Mesothelial cell of epicardium (in vitro differentiated cells): ENCODE measurements around the gene PAQR3. TPM values are rescaled to one million over a fixed set of nuclear protein-coding genes. Genes with fewer than 3 reads are reported as not detected.
"Not testable (repeated sequence)": the region's sequence is repeated elsewhere in the genome, so short reads cannot be mapped to it uniquely, and the experiment has no call there.

Experiments used
- DNase-seq, 2 experiments: peaks; one replicate each; pipeline ENCODE4 v3.0.0; 2021; ENCODE audit warnings: low spot score in 2 of 2; ENCODE audit not compliant: unreplicated experiment in 2 of 2
- H3K27ac Mint-ChIP-seq: 2 replicates; pipeline ENCODE4 v1.8.0; 2021; ENCODE audit warnings: mixed read lengths
- H3K27me3 Mint-ChIP-seq: 2 replicates; pipeline ENCODE4 v1.8.0; 2021; ENCODE audit warnings: low read depth, mixed read lengths
- H3K36me3 Mint-ChIP-seq: 2 replicates; pipeline ENCODE4 v1.8.0; 2021; ENCODE audit warnings: mixed read lengths
- H3K4me1 Mint-ChIP-seq: 2 replicates; pipeline ENCODE4 v1.8.0; 2021; ENCODE audit warnings: mixed read lengths
- H3K4me3 Mint-ChIP-seq: 2 replicates; pipeline ENCODE4 v1.8.0; 2021; ENCODE audit warnings: mild to moderate bottlenecking, moderate library complexity, mixed read lengths
- H3K9me3 Mint-ChIP-seq: 2 replicates; pipeline ENCODE4 v1.8.0; 2021; ENCODE audit warnings: mixed read lengths
- total RNA-seq: library from RNA; stranded (reverse); gene quantifications from 3 replicates; pipeline ENCODE4 v1.2.1, GENCODE V29; 2021
- TF ChIP-seq, protein P1 (sequence below): fragments of 200-600 bp; sonication (generic); IDR thresholded peaks from one replicate; pipeline ENCODE4 v1.5.0; 2021; ENCODE audit warnings: antibody characterized with exemption; ENCODE audit not compliant: unreplicated experiment

Gene PAQR3
- total RNA-seq, 1 donor from 2014 or later = 19.8 TPM

DNA sequence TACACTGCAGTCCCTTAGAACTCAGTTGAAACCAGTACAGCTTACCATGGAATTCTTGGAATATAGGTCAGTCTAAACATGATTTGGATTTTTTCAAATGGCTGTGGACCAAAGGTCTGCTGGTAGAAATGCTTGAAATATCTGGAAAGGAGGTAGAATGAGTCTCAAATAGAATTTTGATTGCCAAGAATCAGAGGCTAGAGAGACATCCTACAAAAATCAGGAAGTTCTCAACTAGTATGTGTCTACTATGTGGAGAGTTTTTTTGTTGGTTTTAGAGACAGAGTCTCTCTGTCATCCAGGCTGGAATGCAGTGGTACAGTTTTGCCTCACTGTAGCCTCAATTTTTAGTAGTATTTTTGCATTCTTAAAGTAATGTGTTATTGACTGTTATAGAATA, 53.6 kb downstream of the PAQR3 start:
- H3K27ac Mint-ChIP-seq = no peak overlapping the region
- no peaks in the 10 kb centered on the region for H3K9me3 Mint-ChIP-seq
- TF ChIP-seq, protein P1, sequence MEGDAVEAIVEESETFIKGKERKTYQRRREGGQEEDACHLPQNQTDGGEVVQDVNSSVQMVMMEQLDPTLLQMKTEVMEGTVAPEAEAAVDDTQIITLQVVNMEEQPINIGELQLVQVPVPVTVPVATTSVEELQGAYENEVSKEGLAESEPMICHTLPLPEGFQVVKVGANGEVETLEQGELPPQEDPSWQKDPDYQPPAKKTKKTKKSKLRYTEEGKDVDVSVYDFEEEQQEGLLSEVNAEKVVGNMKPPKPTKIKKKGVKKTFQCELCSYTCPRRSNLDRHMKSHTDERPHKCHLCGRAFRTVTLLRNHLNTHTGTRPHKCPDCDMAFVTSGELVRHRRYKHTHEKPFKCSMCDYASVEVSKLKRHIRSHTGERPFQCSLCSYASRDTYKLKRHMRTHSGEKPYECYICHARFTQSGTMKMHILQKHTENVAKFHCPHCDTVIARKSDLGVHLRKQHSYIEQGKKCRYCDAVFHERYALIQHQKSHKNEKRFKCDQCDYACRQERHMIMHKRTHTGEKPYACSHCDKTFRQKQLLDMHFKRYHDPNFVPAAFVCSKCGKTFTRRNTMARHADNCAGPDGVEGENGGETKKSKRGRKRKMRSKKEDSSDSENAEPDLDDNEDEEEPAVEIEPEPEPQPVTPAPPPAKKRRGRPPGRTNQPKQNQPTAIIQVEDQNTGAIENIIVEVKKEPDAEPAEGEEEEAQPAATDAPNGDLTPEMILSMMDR = no peak
- no peaks in the 10 kb centered on the region for H3K27me3 Mint-ChIP-seq
- no peak overlapping the region for H3K4me3 Mint-ChIP-seq
- H3K36me3 Mint-ChIP-seq = peaks cover 15% of the 10 kb centered on the region
- H3K4me1 Mint-ChIP-seq = no peaks in the 10 kb centered on the region
- DNase-seq = no peak

- Mint-ChIP-seq H3K27me3 (no peaks in the 10 kb centered on the region), H3K4me1 (no peaks in the 10 kb centered on the region), H3K4me3 (no peak overlapping the region), H3K36me3 (no peaks in the 10 kb centered on the region), H3K27ac (no peak overlapping the region), H3K9me3 (no peaks in the 10 kb centered on the region)
- DNase-seq = no peak
- TF ChIP-seq, protein P1 = no peak
Observed at GRCh38 chr4:78880874-78881492, 58.3 kb downstream of the PAQR3 start.

GRCh38 chr4:78878031-78878430, 61.2 kb downstream of the PAQR3 start:
- TF ChIP-seq, protein P1 = no peak
- no peak for DNase-seq
- no peak overlapping the region for H3K4me3 Mint-ChIP-seq
- H3K27me3 Mint-ChIP-seq = no peaks in the 10 kb centered on the region
- H3K4me1 Mint-ChIP-seq = no peaks in the 10 kb centered on the region
- no peaks in the 10 kb centered on the region for H3K9me3 Mint-ChIP-seq
- H3K27ac Mint-ChIP-seq = no peak overlapping the region
- H3K36me3 Mint-ChIP-seq = peaks cover 10% of the 10 kb centered on the region

- H3K27ac Mint-ChIP-seq = no peak overlapping the region
- DNase-seq = no peak
- H3K4me1 Mint-ChIP-seq = no peaks in the 10 kb centered on the region
- no peaks in the 10 kb centered on the region for H3K9me3 Mint-ChIP-seq
- peaks cover 19% of the 10 kb centered on the region for H3K36me3 Mint-ChIP-seq
- no peak overlapping the region for H3K4me3 Mint-ChIP-seq
- no peaks in the 10 kb centered on the region for H3K27me3 Mint-ChIP-seq
- TF ChIP-seq, protein P1 = no peak
Observed at GRCh38 chr4:78876568-78877320, 62.5 kb downstream of the PAQR3 start.

GRCh38 chr4:78870056-78870455, 69.2 kb downstream of the PAQR3 start:
- Mint-ChIP-seq H3K27ac (no peak overlapping the region), H3K27me3 (no peaks in the 10 kb centered on the region), H3K36me3 (peaks cover 29% of the 10 kb centered on the region), H3K9me3 (no peaks in the 10 kb centered on the region), H3K4me1 (no peaks in the 10 kb centered on the region), H3K4me3 (no peak overlapping the region)
- DNase-seq = no peak
- TF ChIP-seq, protein P1 = no peak

GRCh38 chr4:78868712-78869111, 70.5 kb downstream of the PAQR3 start:
- not testable (repeated sequence) for H3K4me1 Mint-ChIP-seq, H3K9me3 Mint-ChIP-seq, DNase-seq, H3K4me3 Mint-ChIP-seq, H3K27ac Mint-ChIP-seq, H3K27me3 Mint-ChIP-seq
- peaks cover 22% of the 10 kb centered on the region for H3K36me3 Mint-ChIP-seq
